ENCODE measurements around the gene USP40. TPM values are rescaled to one million over a fixed set of nuclear protein-coding genes. Genes with fewer than 3 reads are reported as not detected.

The USP40 gene
- total and polyA plus RNA-seq, 2 of the 8 experiments (the other 6 are each of a cell fraction or from before 2014, with no cell fraction given): 12.0 to 15.7 TPM

- WGBS, 2 experiments (ENCODE audit: extremely low coverage in 1 of 2, insufficient coverage in 1 of 2, insufficient read length in 1 of 2, insufficient replicate concordance in 2 of 2, low coverage in 1 of 2, low lambda C conversion rate in 2 of 2, missing lambda C conversion rate in 1 of 2): 65% methylated on average over 1 of the region's 1 CpG; no CpG with 5 or more reads in 1 of the 2 experiments
- Histone ChIP-seq H3K27me3 (replicated peaks in 1 of 4; ENCODE audit: control insufficient read depth in 3 of 4, extremely low read depth in 1 of 4, insufficient read depth in 3 of 4, low read length in 3 of 4) (no peaks in the 10 kb centered on the region), H3K27ac (ENCODE audit: low read depth, low read length) (no peak overlapping the region), H4K8ac (ENCODE audit: extremely low read depth, insufficient read depth, low read length) (no peak overlapping the region), H3K56ac (replicated peaks; ENCODE audit: insufficient read length, low read depth, low read length) (no peak overlapping the region), H4K20me1 (replicated peaks in 1 of 2; ENCODE audit: control insufficient read depth in 1 of 2, insufficient read depth in 2 of 2, low read length in 2 of 2) (no peaks in the 10 kb centered on the region), H4K5ac (ENCODE audit: insufficient read length, low read depth, low read length) (no peak overlapping the region), H3K79me1 (ENCODE audit: low read depth, low read length) (no peaks in the 10 kb centered on the region), H3K23ac (ENCODE audit: insufficient read length) (no peak overlapping the region), H3K9me3 (ENCODE audit: insufficient read depth in 2 of 2, low read depth in 1 of 2, low read length in 1 of 2) (0 out of 4 replicates have a peak, but pooled peaks cover 0 to 4% of the 10 kb centered on the region in 2 experiments), H3K36me3 (ENCODE audit: control insufficient read depth in 2 of 4, insufficient read depth in 4 of 4, low read length in 3 of 4) (no peaks in the 10 kb centered on the region), H3K4me3 (ENCODE audit: extremely low read depth in 1 of 4, insufficient read depth in 2 of 4, low read depth in 3 of 4, low read length in 4 of 4) (no peak overlapping the region), H2BK120ac (replicated peaks; ENCODE audit: low read depth, low read length) (no peak overlapping the region), H2BK20ac (ENCODE audit: low read length) (no peak overlapping the region), H3K4me2 (ENCODE audit: insufficient read depth in 1 of 2, low read depth in 2 of 2, low read length in 2 of 2) (no peak overlapping the region), H2BK15ac (ENCODE audit: low read length) (no peak overlapping the region), H3K14ac (ENCODE audit: insufficient read length) (no peak overlapping the region), H2AFZ (ENCODE audit: low read length) (no peak overlapping the region), H3K9ac (replicated peaks in 1 of 4; ENCODE audit: extremely low read depth in 1 of 4, low read depth in 3 of 4, low read length in 3 of 4) (no peak overlapping the region), H3K4ac (replicated peaks; ENCODE audit: insufficient read length, low read depth, low read length) (no peak overlapping the region), H3K79me2 (ENCODE audit: control insufficient read depth in 1 of 2, insufficient read depth in 2 of 2, low read length in 2 of 2) (no peaks in the 10 kb centered on the region), H3K4me1 (replicated peaks in 1 of 4; ENCODE audit: control insufficient read depth in 3 of 4, insufficient read depth in 4 of 4, low read length in 3 of 4) (no peaks in the 10 kb centered on the region), H4K91ac (replicated peaks; ENCODE audit: insufficient read length, low read length) (no peak overlapping the region), H2AK5ac (ENCODE audit: low read depth, low read length) (no peak overlapping the region), H3K23me2 (ENCODE audit: low read depth, low read length) (no peaks in the 10 kb centered on the region), H2BK5ac (ENCODE audit: low read depth, low read length) (no peak overlapping the region), H3K18ac (ENCODE audit: extremely low read depth, low read length) (no peak overlapping the region), H2BK12ac (ENCODE audit: low read depth, low read length) (no peak overlapping the region)
- CTCF ChIA-PET (ENCODE audit: partially characterized antibody): no interaction called here
- DNase-seq (ENCODE audit: low read depth in 1 of 2, low spot score in 2 of 2) (no peak), FAIRE-seq (no peak)
- POLR2A ChIA-PET (ENCODE audit: partially characterized antibody): interaction anchor here (0.6 kb wide), 1 partner anchor 208 kb away, joined by 3 read pairs; no protein-coding TSS in a partner anchor
- TF ChIP-seq SP2 (IDR thresholded peaks at IDR 0.05; ENCODE audit: low read length) (no peak), RXRA (IDR thresholded peaks at IDR 0.05; ENCODE audit: insufficient read depth, low read depth, low read length) (no peak), SIRT6 (IDR thresholded peaks at IDR 0.05; ENCODE audit: low read length) (no peak), SP1 (IDR thresholded peaks at IDR 0.05; ENCODE audit: low read depth, low read length) (no peak), POLR2A (IDR thresholded peaks at IDR 0.05; ENCODE audit: control extremely low read depth in 1 of 2, low read depth in 2 of 2, low read length in 2 of 2) (no peak), SAP30 (IDR thresholded peaks at IDR 0.05; ENCODE audit: insufficient read depth, insufficient replicate concordance, low read length) (no peak), USF2 (IDR thresholded peaks at IDR 0.05; ENCODE audit: low read length) (no peak), NANOG (IDR thresholded peaks at IDR 0.05; ENCODE audit: insufficient read depth, low read depth, low read length, poor library complexity, severe bottlenecking) (no peak), HDAC6 (IDR thresholded peaks at IDR 0.05; ENCODE audit: low read depth, low read length) (no peak), CBX8 (IDR thresholded peaks at IDR 0.05; ENCODE audit: borderline replicate concordance, low read depth, low read length) (no peak), GABPA (IDR thresholded peaks at IDR 0.05; ENCODE audit: borderline replicate concordance, insufficient read depth, low read length) (no peak), RFX5 (IDR thresholded peaks at IDR 0.05; ENCODE audit: borderline replicate concordance, low read depth, low read length) (no peak), MAFK (IDR thresholded peaks at IDR 0.05; ENCODE audit: low read depth, low read length) (no peak)
Observed at GRCh38 chr2:233503947-233504637, 62.5 kb downstream of the USP40 start.
